KBM-7 (cell line): Measurements from ENCODE around the gene REPS2.

Experiments used
- DNase-seq: peaks from one replicate; pipeline ENCODE4 v3.0.0-alpha.2; 2015
- in situ Hi-C: fragments of 300-500 bp; cut with MboI; formaldehyde crosslinking; loops from 2 replicates; pipeline ENCODE4 v1.14.3; 2020; ENCODE audit warnings: low sequenced_read_pairs, low pct_unique_long_range_greater_than_20kb, mixed read lengths

Gene REPS2

GRCh38 chrX:17056868-17057608 lies 110.6 kb downstream of the REPS2 start:
- in situ Hi-C loops: no loop called here
- DNase-seq: no peak

DNA sequence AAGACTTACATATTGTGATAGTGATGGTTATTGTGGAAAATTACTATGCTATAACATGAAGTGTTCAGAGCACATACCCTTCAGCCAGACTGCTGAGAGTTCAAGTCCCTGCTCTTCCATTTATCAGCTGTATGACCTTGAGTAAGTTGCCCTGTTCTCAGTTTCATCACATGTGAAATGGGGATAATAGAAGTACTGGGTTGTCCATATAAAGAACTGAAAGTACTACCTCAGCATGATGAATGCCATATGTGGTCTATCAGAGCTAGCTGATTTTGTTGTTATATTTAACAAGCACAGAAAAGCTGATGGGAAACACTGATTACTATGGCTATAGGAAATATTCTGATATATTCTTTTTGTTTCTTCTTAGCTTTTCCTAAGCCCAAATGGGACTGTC lies 115.6 kb downstream of the REPS2 start:
- in situ Hi-C loops: no loop called here
- DNase-seq: no peak

GRCh38 chrX:17065100-17065499 lies 118.6 kb downstream of the REPS2 start:
- no peak for DNase-seq
- in situ Hi-C loops: no loop called here

- DNase-seq: no peak
- in situ Hi-C loops: no loop called here
Observed at GRCh38 chrX:17067534-17067933, 121.1 kb downstream of the REPS2 start.

DNA sequence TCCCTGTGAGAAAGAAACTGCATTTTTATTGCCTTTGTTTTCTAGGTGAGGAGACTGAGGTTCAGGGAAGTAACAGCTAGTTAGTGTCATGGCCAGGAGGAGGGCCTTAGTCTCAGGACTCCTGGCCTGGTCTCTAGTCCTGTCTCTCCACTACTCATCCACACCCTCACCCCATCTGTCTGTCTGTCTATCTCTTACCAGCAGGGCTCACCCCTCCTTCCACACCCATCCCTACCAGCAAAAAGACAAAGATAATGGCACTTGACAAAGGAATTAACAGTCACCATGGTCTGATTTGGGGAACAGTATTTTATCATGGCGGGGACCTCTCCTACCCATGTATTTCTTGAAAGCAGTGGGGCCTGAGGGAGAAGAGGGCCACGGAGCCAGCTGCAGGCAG lies 125.8 kb downstream of the REPS2 start:
- in situ Hi-C loops: no loop called here
- no peak for DNase-seq

DNA sequence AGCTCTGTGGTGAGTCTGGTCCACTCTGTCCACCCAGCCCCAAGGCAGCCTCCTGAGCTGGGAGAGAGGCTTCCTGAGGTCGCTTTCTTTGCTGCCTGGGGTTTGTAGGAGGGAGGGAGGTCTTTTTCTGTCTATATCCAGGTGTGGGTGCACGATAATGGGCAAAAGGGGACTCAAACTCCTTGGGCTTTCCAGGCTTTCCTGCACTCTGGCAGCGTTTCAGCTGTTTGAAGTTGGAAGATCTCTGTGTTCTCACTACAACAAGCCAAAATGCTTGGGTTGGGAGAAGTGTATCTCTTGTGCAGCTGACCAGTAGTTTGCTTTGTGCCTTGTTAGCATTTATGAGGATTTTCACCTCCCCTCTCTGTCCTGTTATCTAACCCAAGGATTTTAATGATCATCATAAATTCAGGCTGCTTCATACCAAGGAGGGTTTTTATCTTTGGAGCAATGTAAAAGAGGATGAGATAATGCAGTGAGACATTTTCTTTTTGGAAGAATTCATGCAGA lies 126.3 kb downstream of the REPS2 start:
- DNase-seq: no peak
- in situ Hi-C loops: no loop called here

DNA sequence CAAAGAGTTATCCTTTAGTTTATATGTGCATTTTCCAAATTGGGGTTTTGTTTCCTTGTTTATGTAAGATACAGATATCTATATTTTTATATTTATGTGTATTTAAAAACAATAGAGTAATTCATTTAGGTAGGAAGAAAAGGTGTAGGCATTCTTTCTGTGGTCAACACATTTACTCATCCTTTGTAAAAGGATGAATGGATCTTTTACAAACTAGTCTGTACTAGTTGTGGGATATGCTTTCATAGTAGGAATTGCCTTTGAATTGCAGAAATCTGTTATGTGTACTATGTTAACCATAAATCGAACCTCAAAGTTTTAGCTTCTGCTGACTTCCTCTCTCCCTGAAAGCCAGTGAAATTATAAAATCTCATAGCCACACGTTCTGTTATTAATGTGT lies 128.5 kb downstream of the REPS2 start:
- in situ Hi-C loops: no loop called here
- no peak for DNase-seq

DNA sequence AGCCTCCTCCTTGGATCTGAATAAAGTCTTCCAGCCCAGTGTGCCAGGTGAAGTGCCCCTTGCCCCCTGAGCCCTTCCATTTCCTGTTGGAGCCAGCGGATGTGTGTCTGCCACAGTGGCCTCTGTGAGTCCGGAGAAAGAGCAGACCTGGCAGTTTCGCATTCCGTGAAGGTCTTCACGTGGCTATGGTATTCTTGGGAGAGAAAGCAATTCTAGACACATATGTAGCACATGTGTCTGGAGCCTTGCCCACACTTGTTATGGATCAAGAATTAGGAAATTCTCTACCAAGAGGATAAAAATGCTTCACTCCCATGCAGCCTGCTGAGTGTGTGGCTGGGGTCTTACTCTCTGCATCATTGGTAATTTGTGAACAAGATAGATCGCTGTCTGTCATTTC lies 130.9 kb downstream of the REPS2 start:
- in situ Hi-C loops: no loop called here
- DNase-seq: no peak

DNA sequence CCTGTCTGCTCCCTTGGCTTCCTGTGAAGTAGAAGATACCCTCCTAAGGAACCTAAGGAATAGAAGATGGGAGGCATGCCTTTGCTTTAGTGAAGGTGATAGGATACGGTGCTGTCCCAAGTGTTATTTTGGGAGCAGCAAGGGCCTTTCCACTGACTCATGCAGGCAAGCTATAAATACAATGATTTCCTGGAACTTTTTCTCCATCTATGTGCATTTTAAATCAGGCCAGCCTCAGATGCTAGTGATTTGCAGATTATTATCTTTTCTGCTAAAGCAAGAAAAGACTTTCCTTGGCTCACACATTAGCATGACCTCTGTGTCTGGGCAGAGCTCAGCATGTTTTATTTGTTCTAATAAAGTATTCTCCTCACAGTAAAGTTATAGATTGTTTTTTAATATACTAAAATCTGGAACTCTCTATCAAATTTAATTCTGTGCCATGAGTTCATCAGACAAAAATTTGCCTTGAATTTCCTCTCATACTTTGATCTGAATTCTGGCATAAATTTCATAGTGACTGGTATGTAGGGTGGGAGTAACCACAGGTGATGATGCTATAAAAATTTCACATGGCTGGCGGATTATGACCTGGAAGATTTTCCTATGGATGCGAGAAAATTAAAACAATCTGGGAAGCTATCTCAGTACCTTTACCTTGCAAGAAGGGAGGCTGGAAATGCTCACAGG lies 131.7 kb downstream of the REPS2 start:
- in situ Hi-C loops: no loop called here

DNA sequence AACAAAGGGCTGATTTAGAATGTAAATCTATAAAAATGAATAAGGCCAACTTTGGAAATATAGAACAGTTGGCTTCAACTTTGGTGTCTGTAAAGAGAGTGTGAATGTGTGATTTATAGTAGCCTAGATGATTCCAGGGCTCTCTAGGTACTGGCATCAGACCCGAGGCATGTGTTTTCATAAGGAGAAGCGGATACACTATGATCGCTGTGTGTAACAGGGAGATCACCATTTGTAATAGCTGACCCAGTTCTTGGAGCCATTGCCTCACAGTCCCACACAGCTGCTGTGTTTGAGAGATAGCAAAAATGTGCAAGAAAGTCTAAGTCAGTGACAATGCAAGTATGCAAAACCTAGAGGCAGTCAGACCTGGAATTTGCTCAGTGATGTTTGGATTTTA lies 135.1 kb downstream of the REPS2 start:
- DNase-seq: no peak
- in situ Hi-C loops: no loop called here

More for the DNA sequence above, 131.7 kb downstream of the REPS2 start:
- DNase-seq: no peak

DNA sequence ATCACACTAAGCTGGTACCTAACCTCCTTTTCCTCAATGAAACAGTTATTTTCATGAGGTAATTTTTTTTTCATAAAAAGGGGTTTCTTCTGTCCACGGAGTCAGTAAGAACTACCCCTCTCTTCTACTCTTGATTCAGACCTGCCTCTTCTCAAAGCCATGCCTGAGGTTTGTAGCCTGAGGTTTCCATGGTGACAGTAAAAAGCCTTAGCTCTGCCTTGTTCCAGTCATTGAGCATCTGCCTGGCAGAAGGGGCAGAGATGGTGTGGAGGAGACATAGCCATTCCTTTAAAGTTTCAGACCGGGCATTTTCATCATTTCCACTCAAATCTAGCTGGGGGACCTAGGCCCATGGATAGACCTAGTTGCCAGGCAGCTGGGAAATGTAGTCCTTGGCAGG lies 135.5 kb downstream of the REPS2 start:
- no peak for DNase-seq
- in situ Hi-C loops: no loop called here

DNA sequence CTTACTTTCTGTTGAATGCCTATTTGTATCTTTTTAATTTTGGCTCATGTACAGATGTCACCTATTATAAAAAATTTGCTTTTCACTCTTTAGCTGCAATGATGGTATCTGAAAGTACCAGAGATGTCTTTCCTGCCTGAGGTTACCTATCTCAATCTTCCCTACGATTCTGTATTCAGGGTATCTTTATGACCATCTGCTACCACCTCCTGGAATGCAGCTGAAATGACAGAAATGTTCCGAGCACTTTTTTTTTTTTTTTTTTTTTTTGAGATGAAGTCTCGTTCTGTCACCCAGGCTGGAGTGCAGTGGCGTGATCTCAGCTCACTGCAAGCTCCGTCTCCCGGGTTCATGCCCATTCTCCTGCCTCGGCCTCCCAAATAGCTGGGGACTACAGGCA lies 136.4 kb downstream of the REPS2 start:
- in situ Hi-C loops: no loop called here
- DNase-seq: peak; percentile 61

DNA sequence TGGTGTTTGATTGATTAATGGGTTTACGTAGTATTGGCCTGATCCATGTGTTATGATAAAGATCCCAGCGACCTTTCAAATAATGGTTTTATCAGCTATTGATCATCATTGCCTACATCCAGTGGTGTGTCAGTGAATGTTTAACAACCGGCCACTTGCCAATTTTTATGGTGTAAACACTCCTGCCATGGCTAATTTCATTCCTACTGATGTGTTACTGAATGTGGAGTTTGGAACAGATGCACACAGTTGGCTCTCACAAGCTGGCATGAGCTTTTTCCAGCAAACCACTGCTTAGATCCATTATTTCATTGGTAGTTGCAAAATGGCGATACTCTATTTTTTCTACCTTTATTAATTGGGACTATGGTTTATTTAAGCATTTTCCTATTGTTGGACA lies 139.9 kb downstream of the REPS2 start:
- in situ Hi-C loops: no loop called here
- no peak for DNase-seq

GRCh38 chrX:17095161-17095560 lies 148.7 kb downstream of the REPS2 start:
- in situ Hi-C loops: no loop called here
- no peak for DNase-seq

GRCh38 chrX:17098516-17099247 lies 152.2 kb downstream of the REPS2 start:
- in situ Hi-C loops: no loop called here
- DNase-seq: no peak

DNA sequence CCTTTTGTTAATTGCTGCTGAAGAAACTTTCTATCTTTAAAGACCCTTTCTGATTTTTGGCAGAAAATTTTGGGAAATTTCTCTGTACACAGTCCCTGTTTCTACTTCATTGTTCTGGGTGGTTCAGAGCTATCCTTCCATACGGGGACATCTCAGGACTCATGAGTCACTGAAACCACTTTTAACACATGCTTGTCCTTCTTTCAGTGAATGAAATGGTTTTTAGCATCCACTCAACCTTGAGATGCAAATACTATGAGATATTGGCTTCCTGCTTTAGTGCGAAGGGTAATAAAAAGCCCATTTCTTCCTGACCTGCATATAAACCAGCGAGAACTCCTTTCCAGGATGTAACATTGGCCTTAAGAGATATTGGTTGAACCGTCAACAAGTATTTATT lies 158.0 kb downstream of the REPS2 start:
- in situ Hi-C loops: no loop called here
- no peak for DNase-seq

DNA sequence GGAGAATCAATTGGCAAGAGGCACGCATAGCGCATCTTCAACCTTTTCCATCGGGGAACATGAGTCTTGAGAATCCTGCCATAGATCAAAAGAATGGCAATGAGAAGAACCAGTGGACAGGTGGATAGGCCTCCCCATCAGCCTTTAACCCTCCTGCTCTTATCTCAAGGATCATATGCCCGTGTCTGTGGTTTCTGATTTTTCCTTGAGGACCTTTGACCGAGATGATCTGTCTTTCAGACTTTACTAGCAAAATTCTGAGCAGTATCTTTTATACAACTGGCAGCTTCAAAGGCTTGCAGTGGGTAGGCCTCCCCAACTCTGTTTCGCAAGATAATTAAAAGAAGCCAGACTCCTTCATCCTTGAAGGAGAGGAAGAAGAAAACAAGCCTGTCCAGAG lies 174.4 kb downstream of the REPS2 start:
- no peak for DNase-seq
- in situ Hi-C loops: no loop called here

GRCh38 chrX:17154001-17154400 lies 207.5 kb downstream of the REPS2 start:
- in situ Hi-C loops: no loop called here
- DNase-seq: no peak

DNA sequence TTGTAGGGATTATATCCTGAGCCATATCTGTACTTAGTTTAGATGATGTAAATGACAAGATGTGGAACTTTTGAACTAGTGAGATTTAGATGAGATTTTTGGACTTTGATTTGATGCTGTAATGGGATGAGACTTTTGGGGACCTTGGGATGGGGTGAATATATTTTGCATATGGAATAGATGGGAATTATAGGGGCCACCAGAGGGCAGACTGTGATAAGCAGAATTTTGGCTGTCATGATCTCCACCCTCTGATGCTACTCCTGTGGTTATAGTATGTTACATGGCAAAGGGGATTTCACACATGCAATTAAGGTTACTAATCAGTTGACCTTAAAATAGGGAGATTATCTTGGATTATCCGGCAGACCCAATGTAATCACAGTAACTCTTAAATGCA lies 214.5 kb downstream of the REPS2 start:
- in situ Hi-C loops: no loop called here
- DNase-seq: peak; percentile 16

- no peak for DNase-seq
- in situ Hi-C loops: no loop called here
Observed at GRCh38 chrX:17161991-17162390, 215.5 kb downstream of the REPS2 start.
